K562 (cell line): ENCODE measurements around the gene ASB18. TPM values are rescaled to one million over a fixed set of nuclear protein-coding genes. Genes with fewer than 3 reads are reported as not detected.

Source experiments
- ATAC-seq: fragments of 200-7000 bp; cut with Tn5 transposase; 3 replicates; pipeline ENCODE4 v1.9.1; 2020; ENCODE audit warnings: moderate library complexity
- BruUV-seq: library from RNA; stranded (reverse); fragments of 400-500 nt; replicated peaks from 2 replicates; lab custom pipeline; 2021; lab: Mats Ljungman, UMichigan
- CTCF ChIA-PET: fragments of 300-600 bp; formaldehyde crosslinking; extraction: SDS; loops from one replicate; lab custom pipeline; 2021; ENCODE audit warnings: low intra/inter-chr PET ratio; lab: Yijun Ruan, JAX
- POLR2A ChIA-PET: fragments of 300-600, 350-650 bp; sonication (Branson Sonifier 250); formaldehyde crosslinking; extraction: SDS; loops from one replicate; lab custom pipeline; 2021; ENCODE audit warnings: antibody characterized with exemption, inconsistent platforms; lab: Yijun Ruan, JAX
- DNase-seq, 4 experiments: peaks; one replicate each; pipeline versions ENCODE4 v3.0.0 to v3.0.0-alpha.2; 2011 to 2018; ENCODE audit warnings: low spot score in 3 of 4, mixed read lengths in 3 of 4; ENCODE audit errors: extremely low read depth in 1 of 4
- FAIRE-seq: peaks from 2 replicates; lab custom pipeline; 2011; peaks lifted over from hg19 to GRCh38; lab: Jason Lieb, UNC
- H2AFZ ChIP-seq: 2 replicates; pipeline ENCODE4 v1.6.0; 2011; ENCODE audit warnings: low read depth, low read length, control low read depth, inconsistent platforms
- H3K27ac ChIP-seq: fragments of 200-600 bp; 3 replicates; pipeline ENCODE4 v1.8.0; 2011; ENCODE audit warnings: low read depth, mild to moderate bottlenecking, control low read depth, inconsistent platforms, low read length, moderate library complexity, mixed read lengths; ENCODE audit errors: extremely low read depth
- H3K27me3 ChIP-seq, 2 experiments: fragments of 300-600 bp in 1 of 2; 2 replicates in 1 of 2; 3 replicates in 1 of 2; pipeline versions ENCODE4 v1.6.0 to v1.8.0; 2011; ENCODE audit warnings: inconsistent platforms in 2 of 2, low read length in 2 of 2, mild to moderate bottlenecking in 1 of 2, mixed read lengths in 1 of 2, moderate library complexity in 1 of 2; ENCODE audit not compliant: control insufficient read depth in 2 of 2, insufficient read depth in 2 of 2
- H3K36me3 ChIP-seq: fragments of 300-600 bp; 3 replicates; pipeline ENCODE4 v1.8.0; 2011; ENCODE audit warnings: mild to moderate bottlenecking, low read length, inconsistent platforms; ENCODE audit not compliant: control insufficient read depth, insufficient read depth
- H3K4me1 ChIP-seq, 2 experiments: fragments of 200-600 bp in 1 of 2; replicated peaks in 1 of 2; 2 replicates in 1 of 2; 3 replicates in 1 of 2; pipeline versions ENCODE4 v1.5.1 to v1.8.0; 2011; ENCODE audit warnings: inconsistent platforms in 2 of 2, low read length in 2 of 2, mild to moderate bottlenecking in 1 of 2, mixed read lengths in 1 of 2, moderate library complexity in 1 of 2; ENCODE audit not compliant: control insufficient read depth in 2 of 2, insufficient read depth in 2 of 2
- H3K4me2 ChIP-seq: 2 replicates; pipeline ENCODE4 v1.6.1; 2011; ENCODE audit warnings: low read length, control low read depth, inconsistent platforms, mixed read lengths; ENCODE audit not compliant: insufficient read depth
- H3K4me3 ChIP-seq: fragments of 200-600 bp; sonication (generic), shearing (Covaris generic); 2 replicates; pipeline ENCODE4 v1.5.1; 2016; ENCODE audit warnings: control low read depth, inconsistent platforms
- H3K79me2 ChIP-seq: fragments of 200-600 bp; 3 replicates; pipeline ENCODE4 v1.8.0; 2011; ENCODE audit warnings: low read length, inconsistent platforms; ENCODE audit not compliant: control insufficient read depth, insufficient read depth
- H3K9ac ChIP-seq, 2 experiments: 2 replicates each; pipeline versions ENCODE4 v1.6.0 to v1.6.1; 2011; ENCODE audit warnings: low read depth in 2 of 2, low read length in 2 of 2, control low read depth in 1 of 2, inconsistent platforms in 1 of 2, mild to moderate bottlenecking in 1 of 2, mixed read lengths in 1 of 2; ENCODE audit not compliant: insufficient read depth in 1 of 2
- H3K9me1 ChIP-seq: one replicate; pipeline ENCODE4 v1.6.0; 2011; ENCODE audit warnings: inconsistent platforms, mild to moderate bottlenecking, low read length, moderate library complexity; ENCODE audit not compliant: control insufficient read depth, insufficient read depth
- H3K9me3 ChIP-seq: replicated peaks from 2 replicates; pipeline ENCODE4 v1.5.1; 2011; ENCODE audit warnings: low read depth, low read length, inconsistent platforms; ENCODE audit not compliant: control insufficient read depth, insufficient read depth
- H4K20me1 ChIP-seq: replicated peaks from 2 replicates; pipeline ENCODE4 v1.6.1; 2011; ENCODE audit warnings: low read length, inconsistent platforms, mixed read lengths; ENCODE audit not compliant: control insufficient read depth, insufficient read depth
- CREM ChIP-seq: IDR thresholded peaks from 2 replicates; pipeline ENCODE4 v1.6.1; 2014; ENCODE audit warnings: antibody characterized with exemption, low read depth
- GTF2E2 ChIP-seq: fragments of 200-800 bp; sonication (Bioruptor generic); IDR thresholded peaks from 2 replicates; pipeline ENCODE4 v1.6.1; 2016; ENCODE audit warnings: missing genetic modification characterization, missing compliant biosample characterization
- HMG20A ChIP-seq: fragments of 450-650 bp; formaldehyde crosslinking; conservative IDR thresholded peaks from 2 replicates; pipeline ENCODE4 v1.4.0; 2020; ENCODE audit warnings: mild to moderate bottlenecking, mixed read lengths
- HNRNPUL1 ChIP-seq: fragments of 200-400 bp; formaldehyde crosslinking; IDR thresholded peaks from 2 replicates; pipeline ENCODE4 v1.6.1; 2017; ENCODE audit warnings: low read length
- MXI1 ChIP-seq: IDR thresholded peaks from 2 replicates; pipeline ENCODE4 v1.6.1; 2011; ENCODE audit warnings: low read depth, mild to moderate bottlenecking, improper control_type of control experiment, low read length
- MYBL2 ChIP-seq, 2 experiments: fragments of 450-650 bp in 1 of 2; sonication (generic) in 1 of 2; formaldehyde crosslinking in 1 of 2; IDR thresholded peaks; 2 replicates each; pipeline versions ENCODE4 v1.6.1 to v1.8.1; 2017 to 2022; ENCODE audit warnings: borderline replicate concordance in 1 of 2, inconsistent platforms in 1 of 2, low read depth in 1 of 2, mild to moderate bottlenecking in 1 of 2, missing genetic modification reagents in 1 of 2, moderate library complexity in 1 of 2
- PCBP2 ChIP-seq: fragments of 200-400 bp; formaldehyde crosslinking; IDR thresholded peaks from 2 replicates; pipeline ENCODE4 v1.6.1; 2018; ENCODE audit warnings: low read length, low read depth, mild to moderate bottlenecking, moderate library complexity; ENCODE audit not compliant: poor library complexity, severe bottlenecking
- PYGO2 ChIP-seq: fragments of 450-650 bp; IDR thresholded peaks from 2 replicates; pipeline ENCODE4 v1.6.1; 2016; ENCODE audit warnings: mild to moderate bottlenecking, missing genetic modification characterization, moderate library complexity, missing compliant biosample characterization
- TARDBP ChIP-seq: fragments of 450-650 bp; IDR thresholded peaks from 2 replicates; pipeline ENCODE4 v1.6.1; 2016
- ZNF551 ChIP-seq: fragments of 250-450 bp; sonication (Bioruptor Pico); IDR thresholded peaks from 2 replicates; pipeline ENCODE4 v1.5.0; 2021; ENCODE audit warnings: mild to moderate bottlenecking, moderate library complexity
- ZNF589 ChIP-seq: fragments of 200-800 bp; sonication (Bioruptor generic); IDR thresholded peaks from 2 replicates; pipeline ENCODE4 v1.6.1; 2016; ENCODE audit warnings: low read depth, missing genetic modification characterization, missing compliant biosample characterization
- WGBS: fragments of 100-300 bp; shearing (Covaris generic); methylation state at CpG from one replicate; pipeline ENCODE4 v1.1.6; 2016; ENCODE audit warnings: low coverage, mixed read lengths; ENCODE audit not compliant: insufficient coverage; ENCODE audit errors: missing lambda C conversion rate; 5-methylcytosine and 5-hydroxymethylcytosine counted together
- in situ Hi-C: fragments of 300-500 bp; cut with MboI; formaldehyde crosslinking; loops from 4 replicates; pipeline ENCODE4 v1.15.0; 2018; ENCODE audit warnings: inconsistent platforms, mixed read lengths
- intact Hi-C: fragments of 100-400 bp; cut with micrococcal nuclease; formaldehyde crosslinking; loops from 2 replicates; pipeline ENCODE4 v1.14.2; 2022
- polyA plus RNA-seq, 8 experiments: library from polyadenylated mRNA; depleted of rRNA in 4 of 8; stranded (reverse) in 5 of 8; unstranded in 3 of 8; fragments of >200 nt; fragmentation: Nextera tagmentation in 2 of 8; fragmentation: Illumina TruSeq in 1 of 8; extraction: Ambion mirVana in 2 of 8; extraction: Trizol in 1 of 8; gene quantifications; 2 replicates each; pipeline versions ENCODE4 v1.2.1 to v1.2.3, GENCODE V29; 2011 to 2014; ENCODE audit warnings: inconsistent platforms in 1 of 8, missing spikeins in 1 of 8
- total RNA-seq, 7 experiments: library from RNA; depleted of rRNA in 6 of 7; stranded (reverse); fragments of >200 nt in 6 of 7; fragmentation: Illumina TruSeq in 2 of 7; extraction: Trizol in 2 of 7; gene quantifications; 2 replicates each; pipeline versions ENCODE4 v1.2.1 to v1.2.3, GENCODE V29; 2011 to 2021; ENCODE audit warnings: low replicate concordance in 1 of 7

The ASB18 gene
- total and polyA plus RNA-seq, 9 of the 15 experiments (the other 6 are each of a cell fraction or from before 2014, with no cell fraction given), result not detected

DNA sequence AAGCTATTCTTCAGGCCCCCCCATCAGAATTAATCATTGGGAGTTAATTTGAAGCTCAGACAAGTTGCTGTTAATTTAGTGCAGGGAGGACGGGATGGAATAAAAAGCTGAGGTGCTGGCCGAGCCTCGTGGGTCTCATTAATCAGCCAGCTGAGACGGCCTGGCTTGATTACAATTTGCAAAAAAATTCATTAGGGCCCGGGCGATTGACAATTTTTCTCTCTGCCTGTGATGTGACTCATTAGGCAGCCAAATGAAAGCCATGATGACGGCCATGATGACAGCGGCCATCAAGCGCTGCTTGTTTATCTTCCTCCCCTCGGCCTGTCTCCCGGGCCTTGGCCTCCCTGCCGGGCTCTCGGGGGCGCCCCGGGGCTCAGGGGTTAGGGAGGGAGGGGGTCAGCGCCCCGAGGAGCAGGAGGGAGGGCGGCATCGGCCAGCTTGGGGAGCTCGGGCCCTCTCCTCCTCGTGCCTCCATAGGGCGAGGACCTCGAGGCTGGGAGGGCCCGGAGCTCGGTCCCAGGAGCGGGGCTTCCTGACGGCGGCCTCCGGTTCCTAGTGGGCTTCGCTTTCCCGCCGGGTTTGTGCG is 101.2 kb downstream of the ASB18 start (continued):
- TF ChIP-seq PYGO2 (tag) (no peak), TARDBP (no peak)

DNA sequence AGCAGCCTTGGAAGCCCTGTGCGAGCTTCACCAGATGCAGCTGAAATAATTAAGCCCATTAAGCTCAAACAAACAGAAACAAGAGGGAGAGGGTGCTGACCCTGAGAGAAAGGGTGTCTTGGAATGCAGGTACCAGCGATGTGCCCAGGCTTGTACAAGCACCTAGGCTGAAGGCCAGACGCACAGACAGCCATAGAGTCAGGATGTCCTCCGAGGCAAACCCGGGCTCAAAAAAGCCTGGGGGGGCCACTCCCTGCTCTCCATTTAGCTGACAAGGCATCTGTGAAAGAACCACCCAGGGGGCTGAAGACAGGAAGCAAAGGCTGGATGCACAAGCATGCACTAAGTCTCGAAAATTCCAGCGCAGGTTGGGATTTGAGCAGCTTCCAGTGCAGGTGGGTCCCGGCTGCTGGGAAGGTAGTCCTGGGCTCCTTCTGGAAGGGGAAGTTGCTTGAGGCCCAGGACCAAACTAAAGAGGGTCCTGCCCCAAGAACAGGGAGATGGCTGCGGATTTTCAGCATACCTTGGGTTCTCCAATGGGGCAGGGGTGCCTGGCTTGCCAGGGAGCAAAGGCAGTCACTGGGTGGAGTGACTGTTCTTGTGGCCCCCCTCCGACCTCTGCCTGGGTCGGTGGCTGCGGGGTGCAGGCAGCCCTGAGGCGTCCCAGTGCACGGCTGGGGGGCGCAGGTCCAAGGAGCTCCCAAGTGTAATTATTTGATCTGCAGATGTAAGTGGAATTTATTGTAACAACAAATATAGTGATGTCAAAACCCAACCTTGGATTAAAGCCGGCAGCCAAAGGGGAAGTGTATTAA is 102.0 kb downstream of the ASB18 start:
- DNase-seq (no peak), FAIRE-seq (no peak), ATAC-seq (no peak)
- ChIA-PET CTCF (no interaction called here), POLR2A (interaction anchor here (1.3 kb wide), 1 partner anchor 13 kb away, joined by 3 read pairs; no protein-coding TSS in a partner anchor)
- Histone ChIP-seq H3K27ac (no peak overlapping the region), H3K4me3 (no peak overlapping the region), H2AFZ (no peak overlapping the region), H3K4me1 (peaks cover 0 to 15% of the 10 kb centered on the region in 2 experiments; a peak in 2 of 5 replicates), H3K27me3 (peaks cover 3 to 34% of the 10 kb centered on the region in 2 experiments; a peak in 3 of 5 replicates), H3K4me2 (no peak overlapping the region), H3K36me3 (no peaks in the 10 kb centered on the region), H4K20me1 (no peaks in the 10 kb centered on the region), H3K9ac (no peak overlapping the region), H3K9me3 (no peaks in the 10 kb centered on the region), H3K9me1 (no peaks in the 10 kb centered on the region), H3K79me2 (no peaks in the 10 kb centered on the region)
- no peak for TF ChIP-seq CREM
- TF ChIP-seq MYBL2 (IDR thresholded peaks at IDR 0.05; ENCODE audit: low read depth), result no peak
- TF ChIP-seq MYBL2 (CRISPR knock-in tag; IDR thresholded peaks at IDR 0.05; ENCODE audit: borderline replicate concordance), result no peak
- no peak for TF ChIP-seq MXI1
- no peak for TF ChIP-seq HMG20A (CRISPR knock-in tag)
- no peak for TF ChIP-seq ZNF589 (CRISPR knock-in tag)
- no peak for TF ChIP-seq HNRNPUL1
- no peak for TF ChIP-seq ZNF551
- TF ChIP-seq GTF2E2, result no peak
- TF ChIP-seq PCBP2, result no peak
- intact Hi-C loops, result no loop called here
- 1% methylated on average over 13 of the region's 16 CpGs for WGBS
- no TSS peak for BruUV-seq
- in situ Hi-C loops, result no loop called here
